SK-N-SH treated with all-trans-retinoic acid at 6 μM for 48 hours (cell line): Measurements from ENCODE around the gene SEC14L1.

ENCODE experiments used
- ARNTL ChIP-seq: fragments of 450-650 bp; formaldehyde crosslinking; IDR thresholded peaks from 2 replicates; pipeline ENCODE4 v1.5.0; 2020; ENCODE audit warnings: low read depth, mild to moderate bottlenecking, moderate library complexity, borderline replicate concordance
- OSR1 ChIP-seq: fragments of 250-450 bp; sonication (Bioruptor Pico); IDR thresholded peaks from 2 replicates; pipeline ENCODE4 v1.8.0; 2022; ENCODE audit warnings: moderate library complexity, mild to moderate bottlenecking, inconsistent platforms
- PATZ1 ChIP-seq: fragments of 250-450 bp; sonication (Bioruptor Pico); IDR thresholded peaks from 2 replicates; pipeline ENCODE4 v1.8.0; 2020; ENCODE audit warnings: mild to moderate bottlenecking, moderate library complexity, borderline replicate concordance
- PPARA ChIP-seq: fragments of 250-450 bp; sonication (Bioruptor Pico); IDR thresholded peaks from 2 replicates; pipeline ENCODE4 v1.5.0; 2020; ENCODE audit warnings: mild to moderate bottlenecking, borderline replicate concordance
- TCF4 ChIP-seq: fragments of 250-450 bp; sonication (Bioruptor Pico); IDR thresholded peaks from 2 replicates; pipeline ENCODE4 v1.8.0; 2021; ENCODE audit warnings: mild to moderate bottlenecking, moderate library complexity, borderline replicate concordance
- TOX ChIP-seq: fragments of 250-450 bp; sonication (Bioruptor Pico); IDR thresholded peaks from 2 replicates; pipeline ENCODE4 v1.8.0; 2021; ENCODE audit warnings: mild to moderate bottlenecking, moderate library complexity, borderline replicate concordance
- ZC3H10 ChIP-seq: fragments of 250-450 bp; sonication (Bioruptor Pico); IDR thresholded peaks from 2 replicates; pipeline ENCODE4 v1.5.1; 2021; ENCODE audit warnings: mild to moderate bottlenecking, moderate library complexity
- ZFP30 ChIP-seq: fragments of 450-650 bp; formaldehyde crosslinking; IDR thresholded peaks from 2 replicates; pipeline ENCODE4 v1.5.0; 2022; ENCODE audit warnings: mild to moderate bottlenecking, moderate library complexity
- ZNF565 ChIP-seq: fragments of 450-650 bp; formaldehyde crosslinking; conservative IDR thresholded peaks from 2 replicates; pipeline ENCODE4 v1.5.0; 2020; ENCODE audit warnings: low read depth, mild to moderate bottlenecking, moderate library complexity

- TF ChIP-seq PATZ1 (CRISPR knock-in tag) = no peak
- no peak for TF ChIP-seq ZC3H10 (CRISPR knock-in tag)
- no peak for TF ChIP-seq ZFP30 (CRISPR knock-in tag)
- TF ChIP-seq TCF4 = no peak
- no peak for TF ChIP-seq PPARA (CRISPR knock-in tag)
- TF ChIP-seq ZNF565 (CRISPR knock-in tag) = no peak
- no peak for TF ChIP-seq ARNTL (CRISPR knock-in tag)
- TF ChIP-seq OSR1 (CRISPR knock-in tag) = no peak
- no peak for TF ChIP-seq TOX (CRISPR knock-in tag)
These were observed 53.4 kb downstream of the SEC14L1 start for GRCh38 chr17:77194179-77194578.
